Right forelimb (tissue), 1 donor: Measurements from ENCODE around the gene MLPH.

Source experiments
- DNase-seq: peaks from one replicate; pipeline ENCODE4 v3.0.0-alpha.2; 2018

The MLPH gene

DNA sequence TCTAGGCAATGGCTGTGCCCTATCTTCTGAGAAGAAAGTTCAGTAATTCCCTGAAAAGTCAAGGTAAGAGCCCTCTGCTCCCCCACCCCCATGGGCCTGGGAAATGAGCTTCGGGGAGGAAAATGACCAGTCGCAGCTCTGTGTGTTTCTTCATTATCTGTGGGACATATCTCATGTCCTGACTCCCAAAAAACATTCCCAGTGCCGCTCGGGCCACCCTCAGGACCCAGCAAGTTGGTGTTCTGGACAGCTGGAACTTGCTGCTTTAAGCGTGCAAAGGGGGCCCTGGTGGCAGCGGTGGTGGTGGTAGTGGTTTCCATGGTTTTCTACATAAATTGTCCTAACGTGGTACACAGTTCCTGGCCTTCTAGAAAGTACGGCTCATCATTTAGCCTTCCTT lies 62.2 kb downstream of the MLPH start:
- no peak for DNase-seq

DNA sequence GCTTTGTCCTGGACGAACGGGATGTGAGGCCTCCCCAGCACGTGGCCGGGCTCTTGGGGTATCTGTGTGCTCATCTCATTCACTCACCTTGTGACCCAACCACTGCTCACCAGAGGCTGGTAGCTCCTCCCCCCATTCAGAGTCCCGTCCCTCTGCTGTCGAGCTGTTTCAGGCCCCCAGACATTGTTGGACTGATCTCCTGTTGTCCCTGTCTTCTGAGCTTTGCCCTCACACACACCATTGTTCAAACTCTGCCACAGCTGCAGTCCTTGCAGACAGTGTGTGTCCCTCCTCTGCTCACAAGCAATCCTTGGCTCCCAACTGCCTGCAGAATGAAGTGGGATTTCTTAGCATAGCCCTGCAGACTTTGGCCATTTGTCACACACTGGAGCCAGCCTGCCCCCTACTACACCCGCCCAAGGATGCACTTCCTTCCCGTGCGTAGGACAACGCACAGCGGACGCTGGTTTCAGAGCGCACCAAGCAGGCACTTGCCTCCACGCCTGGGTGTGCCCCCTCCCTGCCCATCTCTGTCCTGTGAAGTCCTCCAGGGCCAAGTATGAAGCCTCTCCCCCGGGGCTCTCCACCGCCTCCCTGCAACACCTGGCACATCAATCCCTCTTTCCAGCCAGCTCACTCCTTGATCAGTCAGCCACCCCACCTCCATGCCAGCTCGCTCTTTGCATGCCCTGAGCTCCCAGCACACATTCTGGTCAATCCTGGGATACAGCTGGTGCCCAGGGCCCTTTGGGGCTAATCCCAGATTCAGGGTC lies 62.8 kb downstream of the MLPH start:
- no peak for DNase-seq

DNA sequence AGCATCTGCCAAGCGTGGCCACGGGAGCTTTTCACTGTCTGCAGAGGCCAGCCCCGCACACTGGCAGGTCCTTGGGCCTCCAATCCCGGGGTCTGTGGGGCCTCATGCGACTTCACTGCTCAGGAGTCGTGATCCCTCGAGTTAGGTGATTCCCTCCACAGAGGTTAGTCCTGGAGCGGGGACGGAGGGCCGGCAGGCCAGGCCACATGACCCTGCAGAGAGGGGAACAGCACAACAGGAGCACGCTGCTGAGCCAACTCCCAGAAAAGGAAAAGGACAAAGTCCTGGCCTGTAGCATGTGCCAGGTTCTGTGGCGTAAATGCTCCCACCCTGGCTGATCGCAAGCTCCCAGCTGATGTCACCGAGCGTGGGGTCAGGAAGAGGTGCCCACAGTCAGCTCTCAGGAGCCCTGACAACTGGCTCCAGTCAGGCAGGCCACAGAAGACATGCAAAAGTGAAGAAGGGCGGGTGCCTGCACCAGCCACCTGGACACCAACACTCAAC lies 64.1 kb downstream of the MLPH start:
- no peak for DNase-seq

DNA sequence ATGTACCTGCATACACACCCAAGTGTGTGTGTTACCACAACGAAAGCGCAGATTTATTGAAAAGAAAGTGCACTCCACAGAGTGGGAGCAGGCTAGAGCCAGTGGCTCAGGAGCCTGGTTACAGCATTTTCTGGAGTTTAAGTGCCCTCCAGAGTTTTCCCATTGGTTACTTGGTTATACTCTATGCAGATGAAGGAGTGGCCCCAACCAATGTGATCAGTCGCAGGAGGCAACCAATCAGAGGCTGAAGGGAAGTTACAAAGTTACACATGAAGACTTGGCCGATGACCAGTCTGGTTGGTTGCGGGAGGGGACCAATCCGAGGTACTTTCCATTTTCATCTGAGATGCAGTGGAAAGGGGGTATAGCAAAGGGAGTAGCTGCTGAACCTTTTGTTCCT lies 65.9 kb downstream of the MLPH start:
- DNase-seq, result no peak

DNA sequence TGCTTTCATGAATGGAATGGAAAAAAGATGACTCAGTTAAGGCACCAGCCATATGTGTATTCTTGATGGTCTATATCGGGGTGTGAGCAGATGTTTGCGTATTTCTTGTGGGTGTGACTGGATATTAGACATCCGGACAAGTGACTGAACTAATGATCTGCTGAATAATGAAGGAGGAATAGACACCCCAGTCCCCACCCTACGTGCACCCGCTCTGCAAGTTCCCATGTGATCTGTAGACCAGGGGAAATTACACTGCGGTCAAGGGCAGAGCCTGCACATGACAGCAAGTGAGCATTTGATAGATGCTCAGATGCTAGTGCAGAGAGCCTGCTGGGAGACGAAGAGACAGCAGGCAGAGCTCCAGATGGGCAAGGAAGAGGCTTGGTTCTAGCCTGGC lies 66.9 kb downstream of the MLPH start:
- no peak for DNase-seq

DNA sequence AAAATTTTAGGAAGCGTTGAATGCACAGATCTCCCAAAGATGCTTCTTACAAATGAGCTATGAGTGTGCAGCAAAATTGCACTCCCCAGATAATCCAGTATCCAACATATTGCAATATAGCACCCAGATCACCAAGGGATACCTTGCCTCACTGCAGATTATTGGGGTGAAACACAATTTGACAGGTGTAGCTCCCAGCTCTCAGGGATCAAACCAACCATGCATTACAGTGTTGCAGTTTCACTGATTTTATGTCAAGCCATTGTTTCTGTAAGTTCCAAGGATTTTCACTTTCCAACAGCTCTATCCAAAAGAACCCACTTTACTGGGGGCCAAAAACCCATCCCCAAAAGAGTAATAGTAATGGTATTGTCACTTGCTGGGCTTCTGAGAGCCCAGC lies 68.5 kb downstream of the MLPH start:
- DNase-seq, result no peak

DNA sequence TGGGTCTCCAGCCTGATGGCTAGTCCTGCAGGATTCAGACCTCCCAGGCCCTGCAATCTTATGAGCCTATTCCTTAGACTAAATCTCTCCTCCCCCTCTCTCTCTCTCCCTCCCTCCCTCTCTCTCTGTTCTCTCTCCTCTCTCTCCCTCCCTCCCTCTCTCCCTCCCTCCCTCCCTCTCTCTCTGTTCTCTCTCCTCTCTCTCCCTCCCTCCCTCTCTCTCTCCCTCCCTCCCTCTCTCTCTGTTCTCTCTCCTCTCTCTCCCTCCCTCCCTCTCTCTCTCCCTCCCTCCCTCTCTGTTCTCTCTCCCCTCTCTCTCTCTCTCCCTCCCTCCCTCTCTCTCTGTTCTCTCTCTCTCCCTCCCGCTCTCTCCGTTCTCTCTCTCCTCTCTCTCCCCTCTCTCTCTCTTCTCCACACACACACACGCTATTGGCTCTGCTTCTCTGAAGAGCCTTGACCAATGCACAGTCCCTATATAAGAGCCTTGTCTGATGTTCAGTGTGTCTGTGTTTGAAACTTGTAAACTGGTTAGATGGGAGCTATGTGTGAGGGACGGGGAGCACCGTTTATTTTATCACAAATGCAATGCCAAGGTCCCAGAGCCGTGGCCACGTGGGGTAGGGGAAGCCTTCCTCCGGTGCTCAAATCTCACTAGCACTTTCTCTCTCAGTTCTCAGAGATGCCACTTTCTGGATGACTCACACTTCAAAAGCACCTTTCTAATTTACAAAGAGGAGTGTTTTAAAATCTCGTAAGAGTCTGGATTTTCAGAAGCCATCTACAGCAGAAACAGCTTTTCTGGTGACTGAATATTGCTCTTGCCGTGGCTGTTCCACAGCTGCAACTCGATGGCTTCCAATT lies 70.0 kb downstream of the MLPH start:
- DNase-seq, result no peak

DNA sequence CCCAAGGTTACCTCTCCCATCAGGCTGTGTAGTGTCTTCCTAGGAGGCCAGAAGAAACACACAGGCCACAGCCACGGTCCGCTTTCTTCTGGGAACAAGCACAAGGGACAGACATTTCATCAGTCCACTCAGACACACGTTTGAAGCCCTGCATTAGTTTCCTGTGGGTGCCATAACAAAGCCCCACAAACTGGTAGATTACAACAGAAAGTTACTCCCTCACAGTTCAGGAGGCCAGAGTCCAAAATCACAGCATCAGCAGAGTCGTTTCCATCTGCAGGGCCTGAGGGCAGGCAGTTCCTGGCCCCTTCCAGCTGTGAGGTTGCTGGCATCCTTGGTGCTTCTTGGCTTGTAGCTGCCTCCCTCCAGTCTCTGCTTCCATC lies 70.6 kb downstream of the MLPH start:
- DNase-seq, result no peak

DNA sequence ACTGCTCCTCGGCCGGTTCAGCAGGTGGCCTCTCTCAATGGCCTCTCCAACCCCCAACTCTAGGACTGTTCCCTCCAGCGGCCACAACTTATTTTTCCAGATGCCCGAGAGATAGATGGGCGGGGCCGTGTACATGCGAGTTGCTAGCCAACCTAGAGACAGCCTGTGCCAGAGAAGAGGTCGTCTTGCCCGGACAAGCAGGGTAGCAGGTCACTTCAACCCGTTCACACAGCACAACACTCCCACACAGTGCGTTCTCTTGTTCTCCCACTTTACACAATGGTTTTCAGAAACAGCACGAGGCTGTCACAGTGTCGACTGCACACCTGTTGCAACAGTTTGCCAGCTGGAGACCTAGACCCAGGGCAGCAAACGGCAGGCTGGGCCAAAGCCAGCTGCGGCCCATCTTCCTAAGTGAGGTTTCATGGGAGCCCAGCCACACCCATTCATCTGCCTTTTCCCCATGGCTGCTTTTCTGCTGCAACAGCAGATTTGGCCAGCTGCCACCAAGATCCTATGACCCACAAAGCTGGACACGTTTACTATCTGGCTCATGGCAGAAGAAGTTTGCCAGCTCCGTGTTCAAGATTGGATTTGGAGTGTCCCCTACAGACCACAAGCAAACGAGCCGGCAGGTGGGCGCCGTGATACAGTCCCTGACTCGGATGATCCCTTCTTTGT lies 72.0 kb downstream of the MLPH start:
- DNase-seq, result no peak

DNA sequence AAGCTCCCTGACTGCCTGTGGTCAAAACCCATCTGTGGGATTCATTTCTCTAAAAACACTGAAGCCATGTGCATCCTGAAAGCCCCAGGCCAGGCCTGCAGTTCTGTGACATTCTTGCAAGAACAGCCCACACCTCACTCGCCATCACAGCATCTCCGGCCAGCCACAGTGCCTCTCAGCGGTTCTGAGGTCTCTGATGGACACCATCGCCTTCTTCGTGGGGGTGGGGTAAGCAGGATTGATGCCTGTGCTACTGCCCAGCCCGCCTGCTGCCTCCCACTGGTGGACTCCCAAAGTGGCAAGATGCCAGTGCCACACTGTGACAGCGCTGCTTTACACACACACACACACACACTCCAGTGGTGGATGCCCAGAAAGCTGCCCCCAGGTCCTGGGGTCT lies 74.2 kb downstream of the MLPH start:
- DNase-seq, result no peak

DNA sequence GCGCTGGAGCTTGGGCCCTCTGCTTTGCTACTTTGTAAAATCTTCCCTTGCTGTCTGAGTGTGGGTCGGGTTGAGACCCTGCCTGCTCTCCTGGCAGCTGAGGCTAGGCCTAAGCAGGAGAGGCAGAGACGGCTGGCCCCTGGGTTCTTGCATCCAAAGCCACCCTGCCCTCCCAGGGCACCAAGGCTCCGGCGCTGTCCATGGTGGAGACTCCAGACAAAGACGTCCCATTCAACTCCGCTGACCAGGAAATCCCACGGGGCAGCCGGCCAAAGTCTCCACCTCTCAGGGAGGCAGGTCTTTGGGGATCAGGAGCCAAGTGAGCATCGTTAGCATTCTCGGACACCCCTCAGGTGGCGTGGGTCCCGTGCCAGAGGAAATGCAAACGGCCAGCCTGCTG lies 76.8 kb downstream of the MLPH start:
- no peak for DNase-seq

DNA sequence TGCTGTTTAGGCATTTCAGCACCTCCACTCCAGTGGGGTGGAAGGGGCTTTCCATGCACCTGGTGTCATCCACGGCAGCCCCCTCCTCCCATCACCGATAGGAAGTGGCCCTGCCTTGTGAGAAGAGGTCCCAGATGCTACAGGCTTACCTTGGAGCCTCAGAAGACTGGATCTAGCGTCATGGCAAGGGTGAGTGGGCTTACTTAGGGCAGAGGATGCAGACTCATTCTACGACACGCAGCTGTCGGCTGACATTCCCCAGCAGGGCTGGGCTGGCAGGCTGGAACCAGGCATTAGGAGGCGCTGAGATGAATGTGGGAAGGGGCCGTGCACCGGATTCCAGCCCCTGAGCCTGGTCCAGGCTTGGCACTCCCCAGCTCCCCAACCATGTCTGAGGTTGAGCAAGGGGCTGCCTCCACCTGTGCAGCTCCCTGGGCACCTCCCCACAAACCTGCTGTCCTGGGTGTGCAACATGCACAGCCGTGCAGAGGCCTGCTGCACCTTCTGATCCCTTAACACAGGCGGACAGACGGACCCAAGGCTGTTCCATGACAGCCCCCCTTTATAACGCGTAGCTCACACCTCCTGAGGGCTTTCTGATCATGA lies 77.6 kb downstream of the MLPH start:
- DNase-seq, result no peak

DNA sequence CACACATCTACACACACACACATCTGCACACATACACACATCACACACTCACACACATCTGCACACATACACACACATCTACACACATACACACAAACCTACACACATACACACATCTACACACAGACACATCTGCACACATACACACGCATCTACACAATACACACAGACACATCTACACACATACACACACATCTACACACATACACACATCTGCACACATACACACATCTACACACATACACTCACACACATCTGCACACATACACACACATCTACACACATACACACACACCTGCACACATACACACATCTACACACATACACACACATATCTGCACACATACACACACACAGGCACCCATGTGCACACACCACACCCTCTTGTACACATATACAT lies 78.9 kb downstream of the MLPH start:
- no peak for DNase-seq

DNA sequence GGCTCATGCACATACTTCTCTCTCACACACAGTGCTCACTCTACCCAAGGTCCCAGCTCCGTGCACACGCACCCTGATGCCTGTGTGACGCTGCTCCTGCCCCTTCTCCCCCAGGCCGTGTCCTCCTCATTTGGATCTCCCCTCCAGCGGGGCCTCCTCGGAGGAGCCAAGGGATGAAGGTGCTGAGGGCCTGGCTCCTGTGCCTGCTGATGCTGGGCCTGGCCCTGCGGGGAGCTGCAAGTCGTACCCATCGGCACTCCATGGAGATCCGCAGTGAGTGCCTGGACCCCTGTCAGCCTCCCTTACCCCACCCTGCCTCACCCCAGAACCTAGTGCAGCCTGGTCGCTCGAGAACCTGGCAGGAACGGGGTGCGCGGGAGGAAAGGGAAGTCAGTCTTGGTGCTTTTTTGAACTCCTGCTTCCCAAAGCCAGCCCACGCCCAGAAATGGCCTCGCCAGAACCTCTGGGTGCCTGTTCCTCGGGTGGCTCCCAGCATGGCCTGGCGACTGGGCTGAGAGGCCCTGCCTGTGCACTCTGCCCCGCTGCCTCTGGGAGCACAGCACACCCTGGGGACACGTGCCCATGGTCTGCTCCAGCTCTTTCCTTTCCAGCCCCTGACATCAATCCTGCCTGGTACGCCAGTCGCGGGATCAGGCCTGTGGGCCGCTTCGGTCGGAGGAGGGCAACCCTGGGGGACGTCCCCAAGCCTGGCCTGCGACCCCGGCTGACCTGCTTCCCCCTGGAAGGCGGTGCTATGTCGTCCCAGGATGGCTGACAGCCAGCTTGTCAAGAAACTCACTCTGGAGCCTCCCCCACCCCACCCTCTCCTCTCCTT lies 79.6 kb downstream of the MLPH start, which contains the start of gene PRLH:
Gene PRLH, plus strand, starts transcription at position 174 of the 835 bp plus-strand sequence. Its CDS starts 0 bp downstream, at position 174.
- no peak for DNase-seq

DNA sequence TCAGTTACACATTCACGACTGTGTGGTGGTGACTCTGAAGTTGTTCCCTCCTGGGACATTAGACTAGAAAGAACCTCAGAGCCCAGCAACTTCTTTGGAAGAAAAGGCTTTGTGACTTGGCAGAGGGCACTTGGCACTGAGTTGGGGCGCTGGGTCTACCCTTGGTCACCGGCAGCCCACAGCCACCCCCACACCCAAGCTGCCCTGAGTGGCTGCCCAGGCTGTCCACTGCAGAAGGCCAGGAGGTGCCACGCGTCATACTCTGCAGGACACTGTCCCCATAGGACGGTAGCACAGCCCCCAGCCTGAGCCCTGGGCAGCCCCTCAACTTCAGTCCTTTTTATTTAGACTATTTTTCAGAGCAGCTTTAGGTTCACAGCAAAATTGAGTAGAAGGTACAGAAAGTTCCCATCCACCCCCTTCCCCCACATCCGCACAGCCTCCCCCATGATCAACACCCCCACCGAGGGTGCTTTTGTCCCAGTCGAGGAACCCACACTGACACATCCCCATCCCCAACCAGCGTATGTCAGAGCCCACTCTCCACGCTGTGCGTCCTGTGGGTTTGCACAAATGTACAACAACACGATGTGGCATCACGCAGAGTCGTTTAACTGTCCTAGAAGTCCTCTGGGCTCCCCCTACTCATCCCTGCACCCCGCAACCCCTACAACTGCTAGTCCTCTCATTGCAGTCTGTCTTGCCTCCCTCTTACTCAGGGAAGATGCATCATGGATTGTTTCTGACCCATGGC lies 80.4 kb downstream of the MLPH start:
- DNase-seq, result no peak

DNA sequence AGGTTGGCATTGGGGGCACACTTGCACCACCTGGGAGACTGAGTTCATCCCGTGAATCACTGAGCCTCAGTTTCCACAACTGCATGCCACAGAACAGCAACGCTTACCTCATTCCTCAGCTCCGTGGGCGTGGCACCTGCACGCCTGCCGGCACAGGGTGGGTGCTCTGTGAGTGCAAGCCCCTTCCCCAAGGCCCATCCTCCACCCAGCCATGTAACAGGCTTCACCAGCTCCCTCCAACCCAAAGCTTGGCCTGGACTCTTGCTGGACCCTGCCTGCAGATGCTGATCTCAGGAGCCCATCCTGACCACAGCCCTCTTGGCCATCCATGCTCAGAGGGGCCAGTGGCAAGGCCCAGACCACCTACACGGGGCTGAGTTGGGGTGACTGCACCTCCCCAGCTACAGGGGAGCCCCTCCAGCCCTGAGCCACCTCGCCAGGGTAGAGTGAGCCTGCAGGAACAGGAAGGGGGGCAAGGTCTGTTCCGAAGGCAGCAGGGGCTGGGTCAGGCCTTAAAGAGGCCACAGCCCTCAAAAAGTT lies 81.1 kb downstream of the MLPH start:
- DNase-seq, result no peak

DNA sequence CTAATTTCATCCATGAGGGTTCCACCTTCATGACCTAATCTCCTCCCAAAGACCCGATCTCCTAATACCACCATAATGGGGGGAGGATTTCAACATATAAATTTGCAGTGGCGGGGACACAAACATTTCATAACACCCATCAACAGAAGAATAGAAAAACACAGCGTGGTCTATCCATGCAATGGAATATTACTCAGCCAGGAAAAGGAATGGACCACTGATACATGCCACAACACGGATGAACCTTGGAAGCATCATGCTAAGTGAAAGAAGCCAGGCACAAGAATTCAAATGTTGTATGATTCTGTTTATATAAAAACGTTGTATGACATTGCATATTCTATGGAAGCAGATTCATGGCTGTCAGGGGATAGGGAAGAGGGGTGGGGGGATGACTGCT lies 82.0 kb downstream of the MLPH start:
- no peak for DNase-seq

DNA sequence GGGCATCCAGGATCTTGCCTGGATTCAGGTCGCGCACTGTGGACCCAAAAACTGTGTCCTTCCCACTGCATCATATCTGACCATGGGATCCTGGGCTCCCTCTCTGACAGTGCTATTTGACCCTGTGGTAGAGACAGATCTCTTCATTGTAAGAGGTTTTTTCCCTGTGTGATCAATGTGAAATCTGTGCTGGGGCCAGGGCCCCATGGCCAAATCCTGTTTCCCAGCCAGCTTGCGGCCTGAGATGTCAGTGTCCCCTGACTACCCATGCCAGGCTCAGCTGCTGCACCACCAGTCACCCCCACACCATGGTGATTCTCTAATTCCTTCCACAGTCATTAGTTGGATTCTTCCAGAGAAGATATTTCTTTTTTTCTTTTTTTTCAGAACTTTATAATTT lies 82.8 kb downstream of the MLPH start:
- no peak for DNase-seq

DNA sequence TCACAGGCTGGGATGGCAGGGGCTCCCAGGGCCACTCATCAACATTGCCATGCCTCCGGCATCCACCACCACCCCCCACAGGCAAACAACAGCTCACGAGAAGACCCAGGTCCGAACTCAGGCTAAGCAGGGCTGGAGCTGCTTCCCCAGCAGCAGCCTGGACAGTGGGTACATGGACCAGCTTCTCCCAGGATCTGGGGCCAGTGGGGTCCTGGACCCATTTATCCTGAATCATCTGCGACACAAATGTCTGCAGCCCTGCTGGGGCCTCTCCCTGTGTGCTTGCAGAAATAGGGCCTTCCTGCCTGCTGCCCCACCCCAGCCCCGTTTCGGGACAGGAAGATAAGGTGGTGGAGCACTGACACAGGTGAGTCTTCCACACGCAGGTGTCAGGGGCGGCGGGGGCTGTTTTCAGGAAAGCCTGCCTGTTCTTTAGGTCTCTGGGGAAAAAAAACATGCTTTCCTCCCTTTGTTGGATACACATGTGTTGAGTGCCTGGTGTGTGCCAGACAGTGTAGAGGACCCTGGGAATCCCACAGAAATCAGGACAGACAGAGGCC lies 83.8 kb downstream of the MLPH start:
- DNase-seq, result no peak

DNA sequence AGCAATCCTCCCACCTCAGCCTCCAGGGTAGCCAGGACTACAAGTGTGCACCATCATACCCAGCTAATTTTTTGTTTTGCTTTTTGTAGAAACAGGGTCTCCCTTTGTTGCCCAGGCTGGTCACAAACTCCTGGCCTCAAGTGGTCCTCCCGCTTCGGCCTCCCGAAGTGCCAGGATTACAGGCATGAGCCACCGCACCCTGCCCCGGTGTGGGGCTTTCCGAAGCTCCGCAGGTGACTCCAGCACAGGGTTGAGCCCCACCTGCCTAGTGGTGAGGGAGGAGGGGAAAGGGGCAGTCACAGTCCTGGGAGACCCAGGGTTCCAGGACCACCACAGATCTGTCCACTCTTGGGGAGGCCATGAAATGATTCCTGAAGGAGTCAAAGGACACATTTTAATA lies 84.5 kb downstream of the MLPH start:
- DNase-seq, result no peak
